ENCODE measurements around the gene NCMAP.

The NCMAP gene

DNA sequence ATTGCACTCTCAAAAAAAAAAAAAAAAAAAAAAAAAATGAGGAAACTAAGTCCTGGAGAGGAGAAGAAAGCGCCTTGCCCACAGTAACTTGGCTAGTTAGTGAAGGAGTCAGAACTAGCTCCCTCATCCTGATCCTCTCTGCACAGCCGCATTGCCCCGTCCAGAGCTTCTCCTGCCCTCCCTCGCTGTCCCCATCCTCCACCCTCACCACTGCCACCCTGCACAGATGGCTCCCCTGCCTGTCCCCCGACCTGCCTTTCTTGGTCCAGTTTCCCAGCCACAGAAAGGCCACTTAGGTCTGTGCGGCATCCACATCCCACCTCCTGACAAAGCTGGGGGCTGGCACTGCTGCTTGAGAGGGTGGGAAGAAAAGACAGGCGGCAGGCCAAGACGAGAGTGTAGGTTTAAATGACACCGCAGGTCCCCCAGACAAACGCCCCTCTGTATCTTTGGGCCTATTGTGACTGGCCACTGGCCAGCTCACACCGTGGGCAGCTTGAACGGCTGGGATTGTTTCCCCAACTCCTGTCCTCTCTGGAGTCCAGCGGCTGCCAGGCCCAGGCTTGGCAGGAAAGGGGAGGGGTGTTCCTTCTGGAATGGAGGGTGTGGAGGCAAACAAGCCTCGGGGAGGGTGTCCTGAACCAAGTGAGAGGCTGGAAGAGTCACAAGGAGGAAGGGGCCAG lies 20.2 kb downstream of the NCMAP start:
- no peak for DNase-seq

DNA sequence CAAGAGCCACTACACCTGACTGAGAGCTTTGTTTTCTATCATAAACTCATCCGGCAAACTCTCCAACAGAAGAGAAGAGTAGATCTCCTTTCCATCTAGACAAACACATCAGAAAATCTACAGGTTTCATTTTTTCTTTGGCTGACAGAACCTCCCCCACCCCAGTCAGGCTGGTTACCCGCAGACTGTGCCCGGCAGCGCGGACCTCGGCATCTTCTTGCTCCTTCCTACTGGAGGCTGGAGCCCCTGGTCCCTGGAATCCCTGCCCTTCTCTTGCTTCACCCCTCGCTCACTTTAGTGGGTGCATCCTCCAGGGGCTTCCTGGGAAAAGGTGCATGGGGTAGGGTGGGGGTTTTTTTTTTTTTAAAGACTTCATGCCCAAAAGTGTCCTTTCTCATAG lies 23.0 kb downstream of the NCMAP start:
- no peak for DNase-seq

DNA sequence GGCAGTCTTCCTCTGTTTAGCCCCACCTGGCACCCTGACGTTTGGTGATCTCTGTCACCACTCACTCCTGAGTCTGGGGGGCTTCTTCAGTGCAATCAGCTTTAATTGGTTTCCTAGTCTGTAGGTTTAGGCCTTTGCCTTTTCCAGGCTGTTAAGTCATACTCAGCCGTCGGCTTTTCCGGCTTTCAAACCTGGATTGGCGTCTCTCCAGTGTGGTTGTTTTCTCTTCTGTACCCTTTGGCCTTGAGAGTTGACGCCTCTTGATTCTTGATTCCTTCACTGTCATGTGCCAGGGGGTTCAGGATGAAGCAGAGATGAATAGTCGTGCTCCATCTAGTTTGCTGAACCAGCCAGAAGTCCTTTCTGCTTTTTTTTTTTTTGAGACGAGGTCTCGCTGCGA lies 24.9 kb downstream of the NCMAP start:
- no peak for DNase-seq

DNA sequence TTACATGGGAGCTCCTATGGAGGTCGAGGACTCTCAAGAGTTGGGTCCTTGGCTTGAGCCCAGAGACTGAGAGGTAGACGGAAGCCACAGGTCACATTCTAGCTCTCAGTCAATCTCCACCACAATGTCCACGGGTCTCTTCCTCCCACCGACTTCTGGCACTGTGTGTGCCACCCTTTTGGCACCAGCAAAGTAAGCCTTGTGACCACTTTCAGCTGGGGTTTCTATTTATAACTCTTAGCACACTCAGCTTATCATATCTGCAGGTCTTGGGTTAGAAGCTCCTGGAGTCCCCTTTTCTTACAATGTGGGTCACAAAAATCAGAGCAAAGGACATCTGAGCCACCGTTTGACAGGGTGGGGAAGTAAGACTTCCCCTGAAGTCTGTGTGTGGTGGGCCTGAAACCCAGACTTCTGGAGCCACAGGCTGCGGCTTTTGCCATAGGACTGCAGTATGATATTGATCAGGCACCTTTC lies 28.3 kb downstream of the NCMAP start:
- DNase-seq, result no peak

DNA sequence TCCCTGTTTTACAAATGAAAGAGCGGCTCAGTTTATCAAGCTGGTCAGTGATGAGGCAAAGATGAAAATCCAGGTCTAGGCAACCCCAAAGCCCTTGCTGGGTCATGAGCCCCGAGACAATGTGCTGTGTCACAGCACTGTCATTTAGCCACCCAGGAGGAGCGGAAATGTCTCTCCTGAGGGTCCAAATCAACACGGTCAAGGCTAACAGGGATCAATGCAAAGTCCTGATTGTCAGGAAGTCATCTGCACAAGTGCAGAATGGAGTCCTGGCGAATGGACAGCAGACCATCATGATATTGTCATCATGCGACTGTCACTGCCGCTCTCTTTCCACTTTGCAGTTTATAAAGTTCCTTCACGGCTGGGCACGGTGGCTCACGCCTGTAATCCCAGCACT lies 30.2 kb downstream of the NCMAP start:
- DNase-seq, result no peak

DNA sequence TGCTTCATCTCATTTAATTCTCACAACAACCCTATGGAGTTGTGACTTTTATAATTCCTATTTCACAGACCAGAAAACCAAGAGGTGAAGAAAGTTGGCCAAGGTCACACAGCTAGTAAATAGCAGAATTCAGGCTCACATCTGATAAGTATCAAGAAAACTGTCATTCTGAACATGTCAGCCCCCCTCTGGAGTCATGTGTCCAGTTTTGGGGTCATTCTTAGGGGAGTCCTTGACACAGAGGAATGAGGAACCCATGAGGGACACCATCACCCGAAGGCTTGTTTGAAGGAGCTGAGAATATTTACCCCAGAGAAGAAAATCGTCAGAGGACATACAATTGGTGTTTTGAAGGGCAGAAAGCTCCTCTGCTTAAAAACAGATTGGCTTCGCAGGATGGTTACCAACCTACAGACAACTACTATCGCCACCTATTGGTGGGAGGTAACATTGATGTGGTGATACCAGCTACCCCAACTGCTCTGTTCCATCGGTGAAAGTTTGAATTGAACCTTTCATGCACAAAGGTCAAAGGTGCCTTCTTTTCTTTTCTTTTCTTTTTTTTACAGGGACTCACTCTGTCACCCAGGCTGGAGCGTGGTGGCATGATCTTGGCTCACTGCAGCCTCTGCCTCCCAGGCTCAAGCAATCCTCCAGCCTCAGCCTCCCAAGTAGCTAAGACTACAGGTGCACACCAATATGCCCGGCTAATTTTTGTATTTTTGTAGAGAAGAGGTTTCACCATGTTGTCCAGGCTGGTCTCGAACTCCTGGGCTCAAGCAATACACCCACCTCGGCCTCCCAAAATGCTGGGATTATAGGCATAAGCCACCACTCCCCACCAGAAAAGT lies 31.3 kb downstream of the NCMAP start:
- DNase-seq, result peak in 1 of 2 experiments; percentile 58

DNA sequence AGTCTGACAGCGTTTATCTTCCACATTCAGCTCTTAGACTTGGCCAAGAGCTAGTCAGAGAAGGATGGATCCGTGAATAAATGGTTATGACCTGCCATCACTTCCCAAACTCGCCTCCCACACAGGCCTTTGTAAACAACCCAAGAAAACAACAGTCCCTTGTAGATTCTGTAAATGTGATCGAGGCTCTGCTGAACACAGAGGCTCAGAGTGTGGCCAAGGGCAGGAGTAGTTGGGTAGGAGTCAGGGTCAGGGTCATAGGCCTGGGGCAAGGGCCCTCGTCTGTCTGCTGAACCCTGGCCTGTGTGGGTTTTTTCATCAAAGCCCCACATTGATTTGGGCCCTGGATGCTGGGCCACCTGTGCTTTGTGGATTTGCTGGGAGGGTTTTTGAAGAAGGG lies 32.7 kb downstream of the NCMAP start:
- DNase-seq, result no peak

DNA sequence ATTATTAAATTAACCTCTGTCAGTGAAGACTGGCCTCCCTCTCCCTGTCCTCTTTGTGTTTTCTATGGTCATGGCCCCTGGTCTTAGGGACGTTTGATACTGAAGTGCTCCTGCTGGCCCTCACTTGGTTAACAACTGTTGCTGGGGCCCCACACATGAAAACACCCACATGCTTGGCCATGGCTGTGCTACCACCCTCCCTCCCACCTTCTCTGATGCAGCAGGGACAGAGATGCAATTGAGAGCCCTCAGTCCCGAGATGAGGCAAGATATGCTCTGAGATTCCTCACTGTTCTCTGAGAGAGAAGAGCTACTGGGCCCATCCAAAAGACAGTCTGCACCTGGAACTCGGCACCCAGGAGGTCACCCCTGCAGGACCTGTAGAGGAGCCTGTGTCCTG lies 33.3 kb downstream of the NCMAP start:
- no peak for DNase-seq

DNA sequence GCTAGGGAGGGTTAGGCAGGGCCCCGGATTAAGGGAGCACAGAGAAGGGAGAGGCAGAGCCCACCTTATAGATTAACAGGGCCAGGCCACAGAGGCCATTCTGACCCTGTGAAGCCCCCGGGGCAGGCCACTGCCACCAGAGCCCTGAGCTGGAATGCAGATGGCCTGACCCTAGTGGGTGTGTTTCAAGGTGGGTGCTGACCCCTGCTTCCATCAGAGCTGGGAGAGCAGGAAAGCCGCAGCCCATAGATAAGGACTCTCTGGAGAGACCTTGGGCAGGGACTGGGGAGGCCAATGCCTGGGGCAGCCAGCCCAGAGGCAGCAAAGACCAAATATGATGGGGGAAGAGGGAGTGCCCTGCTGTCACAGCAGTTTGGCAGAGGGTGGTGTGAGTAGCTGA lies 35.9 kb downstream of the NCMAP start:
- no peak for DNase-seq

DNA sequence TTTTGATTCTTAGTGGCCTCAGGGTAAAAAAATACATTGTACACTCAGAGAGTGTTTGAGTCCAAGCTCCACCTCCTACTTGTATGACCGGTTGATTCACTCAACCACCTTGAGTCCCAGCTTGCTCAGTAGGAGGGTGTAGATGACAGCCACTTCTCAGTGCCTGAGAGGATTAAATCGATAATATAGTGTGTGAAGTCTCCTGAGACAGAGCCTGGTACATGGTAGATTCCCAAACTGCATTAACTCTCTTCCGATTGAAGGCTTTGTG lies 38.4 kb downstream of the NCMAP start:
- no peak for DNase-seq

DNA sequence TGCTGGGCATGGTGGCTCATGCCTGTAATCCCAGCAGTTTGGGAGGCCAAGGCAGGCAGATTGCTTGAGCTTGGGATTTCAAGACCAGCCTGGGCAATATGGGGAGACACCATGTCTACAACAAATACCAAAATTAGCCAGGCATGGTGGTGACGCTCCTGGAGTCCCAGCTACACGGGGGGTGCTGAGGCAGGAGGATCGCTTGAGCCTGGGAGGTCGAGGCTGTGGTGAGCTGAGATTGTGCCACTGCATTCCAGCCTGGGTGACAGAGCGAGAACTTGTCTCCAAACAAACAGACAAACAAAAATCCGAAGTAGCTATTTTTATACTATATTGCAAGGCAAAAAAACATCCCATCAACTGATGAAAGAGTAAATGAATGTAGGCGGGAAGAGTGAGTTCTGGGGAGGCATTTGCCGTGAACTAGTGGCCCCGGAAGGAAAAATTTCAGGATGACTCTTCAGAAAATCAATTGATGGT lies 40.6 kb downstream of the NCMAP start:
- no peak for DNase-seq

DNA sequence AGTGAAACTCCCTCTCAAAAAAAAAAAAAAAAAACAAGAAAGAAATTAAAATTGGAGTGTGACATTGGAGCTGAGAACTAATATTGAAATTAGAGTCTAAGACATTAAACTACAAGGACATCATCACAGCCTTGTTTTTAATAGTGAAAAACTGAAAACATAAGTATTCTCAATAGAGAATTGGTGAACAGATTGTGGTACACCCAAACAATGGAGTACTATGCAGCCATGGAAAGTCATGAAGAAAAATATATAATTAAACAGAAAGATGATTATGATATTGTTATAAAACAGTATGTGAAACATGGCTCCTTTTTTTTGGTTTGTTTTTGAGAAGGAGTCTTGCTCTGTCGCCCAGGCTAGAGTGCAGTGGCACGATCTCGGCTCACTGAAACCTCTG lies 43.4 kb downstream of the NCMAP start:
- no peak for DNase-seq

DNA sequence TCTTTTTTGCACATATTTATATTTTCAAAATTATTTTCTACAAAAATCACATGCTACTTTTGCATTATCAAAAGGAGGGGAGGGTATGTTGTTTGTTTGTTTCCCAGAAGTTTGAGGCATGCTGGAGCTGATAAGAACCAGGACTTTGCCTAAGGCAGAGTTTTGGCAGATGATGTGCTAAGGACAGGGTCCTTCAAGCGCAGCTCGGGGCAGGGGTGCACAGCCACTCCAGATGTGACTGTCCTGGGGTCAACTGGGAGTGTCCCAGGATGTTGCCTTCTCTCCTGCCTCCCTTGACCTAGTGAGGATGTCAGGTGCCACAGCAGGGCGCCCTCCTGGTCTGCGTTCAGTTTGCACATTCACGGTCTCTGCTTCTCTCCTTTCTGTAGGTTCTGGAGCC lies 44.7 kb downstream of the NCMAP start:
- no peak for DNase-seq

DNA sequence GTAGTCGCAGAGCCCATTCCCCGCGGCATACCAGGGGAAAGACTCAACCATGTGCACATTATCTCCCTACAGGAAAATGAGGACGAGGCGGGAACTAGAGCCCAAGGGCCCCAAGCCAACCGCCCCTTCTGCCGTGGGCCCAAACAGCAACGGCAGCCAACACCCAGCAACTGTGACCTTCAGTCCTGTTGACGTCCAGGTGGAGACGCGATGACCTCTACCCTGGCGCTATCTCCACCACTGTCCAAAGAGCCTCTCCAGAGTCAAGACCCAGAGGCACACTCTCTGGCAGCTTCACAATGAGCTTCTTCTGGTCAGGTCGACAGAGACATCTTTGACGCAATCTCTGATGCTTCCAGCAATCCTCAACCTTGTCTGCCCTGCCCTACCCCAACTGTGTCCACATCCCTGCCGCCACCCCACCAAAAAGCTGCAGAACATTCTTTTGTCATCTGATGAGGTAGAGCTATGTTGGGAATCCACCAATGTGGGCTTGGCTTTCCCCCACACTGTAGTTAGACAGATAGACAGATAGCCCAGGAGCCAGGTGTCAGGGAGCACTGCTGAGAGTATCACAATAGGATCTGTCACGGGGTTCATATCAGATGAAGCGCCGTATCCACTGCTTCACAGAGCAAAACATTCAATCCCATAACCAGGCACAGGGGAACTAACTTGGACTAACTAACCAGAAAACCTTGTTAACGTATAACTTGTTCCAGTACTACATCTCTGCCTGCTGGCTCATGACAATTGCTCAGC lies 49.8 kb downstream of the NCMAP start:
- DNase-seq, result no peak

DNA sequence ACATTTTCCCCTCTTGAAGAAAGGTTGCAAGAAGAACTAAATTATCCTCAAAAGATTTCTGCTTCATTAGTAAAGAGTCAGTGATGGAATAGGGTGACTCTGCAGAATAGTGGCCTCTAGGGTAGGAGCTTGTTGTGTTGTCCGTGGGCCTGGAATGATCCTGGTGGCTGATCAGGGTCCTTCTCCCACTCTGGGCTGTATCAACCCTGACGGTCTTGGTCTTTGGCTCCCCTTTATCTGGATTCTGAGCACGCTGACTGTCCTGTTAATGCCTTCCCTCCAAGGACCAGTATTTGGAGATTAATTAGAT lies 50.4 kb downstream of the NCMAP start:
- DNase-seq, result no peak

DNA sequence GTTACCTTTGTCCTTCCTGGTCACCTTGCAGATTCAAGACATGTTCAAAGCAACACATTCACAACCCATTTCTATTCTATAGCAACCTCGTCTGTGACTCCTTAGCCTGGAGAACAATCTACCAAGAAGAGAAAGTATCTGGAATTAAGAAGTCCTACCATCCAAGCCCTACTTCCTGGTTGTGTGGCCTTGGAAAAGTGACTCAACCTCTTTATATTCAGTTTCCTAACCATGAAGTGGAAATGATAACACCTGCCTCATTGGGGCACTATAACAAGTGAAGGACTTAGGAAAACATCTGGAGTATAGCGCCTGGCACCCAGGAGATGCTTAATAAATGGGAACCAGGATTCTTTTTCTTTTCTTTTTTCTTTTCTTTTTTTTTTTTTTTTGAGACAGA lies 50.7 kb downstream of the NCMAP start:
- no peak for DNase-seq

DNA sequence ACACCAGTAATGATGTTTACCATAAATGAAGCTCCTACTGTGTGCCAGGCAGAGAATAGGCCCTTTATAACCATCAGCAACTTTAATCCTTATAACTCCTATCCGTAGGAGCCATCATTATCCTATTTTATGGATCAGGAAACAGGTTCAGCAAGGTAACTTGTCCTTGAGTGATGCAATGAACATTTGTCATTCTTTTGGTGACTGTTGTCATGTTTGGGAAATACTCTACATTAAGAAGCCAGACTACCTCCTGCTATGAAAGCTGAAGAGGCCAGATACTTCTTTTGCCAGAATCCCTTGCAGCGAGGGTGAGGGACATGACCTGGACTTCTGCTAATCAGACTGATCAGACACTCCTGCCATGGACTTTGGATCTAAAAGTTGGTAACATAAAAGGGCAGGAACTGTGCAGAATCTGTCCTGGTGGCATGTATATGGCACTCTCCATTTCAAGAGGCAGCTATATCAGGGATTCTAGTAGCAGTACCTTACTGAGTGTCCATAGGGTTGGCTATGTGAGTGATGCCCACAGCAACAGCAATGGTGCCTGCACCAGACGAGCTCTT lies 54.1 kb downstream of the NCMAP start:
- no peak for DNase-seq

DNA sequence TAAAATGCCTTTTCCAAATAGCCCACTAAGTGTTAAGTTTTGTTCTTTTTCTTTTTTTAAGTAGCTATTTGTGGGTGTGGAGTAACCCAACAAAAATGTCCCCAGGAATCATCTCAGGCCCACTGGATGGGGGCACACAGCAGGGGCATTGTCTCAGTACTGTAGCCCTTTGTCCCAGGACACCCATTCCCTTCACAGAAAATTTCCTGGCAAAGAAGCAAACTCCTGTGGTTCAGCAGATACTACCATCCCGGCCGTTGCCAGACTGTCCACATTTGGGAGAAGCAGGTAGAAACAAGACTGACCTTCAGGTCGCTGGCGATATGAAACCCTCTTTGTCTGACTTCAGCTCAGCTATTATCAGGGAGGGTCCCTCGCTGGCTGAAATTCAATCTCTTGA lies 63.5 kb downstream of the NCMAP start:
- no peak for DNase-seq

DNA sequence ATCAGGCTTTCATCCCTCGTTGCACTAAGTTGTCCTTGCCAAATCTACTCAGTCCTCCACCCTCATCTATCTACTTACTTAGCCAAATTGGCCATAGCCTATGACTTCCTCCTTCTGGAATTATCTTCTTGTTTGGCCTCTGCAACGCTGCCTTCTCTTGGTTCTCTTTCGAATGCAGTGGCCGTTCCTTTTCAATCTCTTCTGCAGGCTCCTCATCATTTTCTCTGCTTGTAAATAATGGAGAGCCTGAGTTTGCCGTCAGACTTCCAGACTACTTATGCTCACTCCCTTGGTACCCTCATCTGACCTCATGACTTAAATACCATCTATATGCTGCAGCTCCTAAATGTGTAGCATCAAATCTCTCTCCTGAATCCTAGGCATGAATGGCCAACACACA lies 64.8 kb downstream of the NCMAP start:
- no peak for DNase-seq

DNA sequence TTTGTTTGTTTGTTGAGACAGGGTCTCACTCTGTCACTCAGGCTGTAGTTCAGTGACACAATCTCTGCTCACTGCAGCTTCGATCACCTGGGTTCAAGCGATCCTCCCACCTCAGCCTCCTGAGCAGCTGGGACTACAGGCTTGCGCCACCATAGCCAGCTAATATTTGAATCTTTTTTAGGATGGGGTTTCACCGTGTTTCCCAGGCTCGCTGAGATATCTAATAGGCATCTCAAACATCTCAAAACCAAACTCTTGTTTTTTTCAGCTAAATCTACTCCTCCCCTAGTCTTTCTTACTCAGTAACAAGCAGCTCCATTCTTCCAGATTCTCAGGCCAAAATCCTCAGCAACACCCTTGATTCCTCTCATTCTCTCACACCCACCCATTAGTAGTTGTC lies 65.2 kb downstream of the NCMAP start:
- DNase-seq, result no peak

DNA sequence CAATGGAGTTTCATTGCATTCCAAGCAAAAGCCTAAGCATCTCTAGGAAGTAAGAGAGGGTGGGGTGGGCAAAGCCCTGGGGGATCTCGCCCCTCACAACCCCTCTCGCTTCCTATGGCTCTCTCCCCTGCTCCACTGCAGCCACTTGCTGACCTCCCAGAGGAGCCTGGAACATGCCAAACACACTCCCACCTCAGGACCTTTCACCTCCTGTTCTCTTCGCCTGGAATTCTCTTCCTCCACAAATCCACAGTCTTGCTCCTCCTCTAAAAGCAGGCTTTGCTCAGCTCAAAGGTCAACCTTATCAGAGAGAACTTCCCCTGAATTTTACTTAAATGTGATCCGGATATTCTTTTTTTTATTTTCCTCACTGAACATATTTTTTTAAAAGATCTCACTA lies 66.3 kb downstream of the NCMAP start:
- DNase-seq, result no peak

DNA sequence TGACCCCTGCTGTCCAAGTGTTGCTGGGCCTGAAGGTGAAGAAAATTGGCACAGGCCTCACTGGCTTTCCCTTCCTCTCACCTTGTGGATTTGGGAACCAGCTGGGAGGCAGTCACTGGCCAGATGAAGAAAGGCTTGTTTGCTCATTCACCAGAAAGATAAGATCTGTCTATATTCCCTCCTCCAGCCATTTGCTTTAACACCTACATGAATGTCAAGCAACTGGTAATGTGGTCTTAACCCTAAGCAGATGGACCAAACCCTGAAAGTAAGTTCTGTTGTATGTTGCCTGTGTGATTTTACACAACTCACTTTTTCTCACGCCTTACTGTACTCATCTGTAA lies 76.9 kb downstream of the NCMAP start:
- DNase-seq, result no peak

DNA sequence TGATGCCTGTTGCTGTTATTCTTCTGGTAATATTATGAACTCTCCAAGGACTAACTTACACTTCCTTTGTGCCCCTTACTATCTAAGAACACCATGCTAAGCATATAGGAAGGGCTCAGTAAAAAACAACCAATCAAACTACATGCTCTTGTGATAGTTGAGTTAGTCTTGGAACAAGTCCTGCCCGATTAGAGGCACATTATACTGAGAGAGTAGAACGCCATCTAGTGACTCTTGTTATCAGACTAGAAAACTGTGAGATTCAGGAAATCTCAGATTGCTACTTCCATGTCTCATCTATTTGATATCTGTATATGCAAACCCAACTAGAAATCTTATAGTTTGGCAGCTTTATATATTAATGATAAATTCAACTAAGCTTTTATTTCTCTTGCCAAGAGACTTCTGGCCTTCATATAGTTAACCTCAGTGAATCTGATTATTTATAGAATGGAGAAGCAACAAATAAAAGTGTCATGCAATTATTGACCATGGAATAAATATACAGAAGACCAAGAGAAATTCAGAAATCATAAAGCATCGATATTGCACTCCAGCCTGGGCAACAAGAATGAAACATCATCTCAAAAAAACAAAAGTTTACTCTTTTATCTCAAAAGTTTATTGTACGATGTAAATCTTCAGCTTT lies 79.4 kb downstream of the NCMAP start:
- DNase-seq, result peak; percentile 40 to 69
